Neuronal stem cell (in vitro differentiated cells): ENCODE data around the gene APRT.

Experiments
- DNase-seq: peaks from one replicate; pipeline ENCODE4 v3.0.0-alpha.2; 2013; ENCODE audit warnings: low spot score
- H2AFZ ChIP-seq: one replicate; pipeline ENCODE4 v1.6.1; 2013; ENCODE audit warnings: mild to moderate bottlenecking, low read length, inconsistent platforms
- H2AK5ac ChIP-seq: 2 replicates; pipeline ENCODE4 v1.6.1; 2013; ENCODE audit warnings: low read depth, mild to moderate bottlenecking, inconsistent platforms, low read length, moderate library complexity, mixed read lengths
- H2BK120ac ChIP-seq: 2 replicates; pipeline ENCODE4 v1.6.1; 2013; ENCODE audit warnings: low read depth, mild to moderate bottlenecking, inconsistent platforms, low read length, moderate library complexity, mixed read lengths
- H2BK12ac ChIP-seq: one replicate; pipeline ENCODE4 v1.6.1; 2013; ENCODE audit warnings: low read length, inconsistent platforms
- H2BK15ac ChIP-seq: 2 replicates; pipeline ENCODE4 v1.6.1; 2013; ENCODE audit warnings: mild to moderate bottlenecking, low read length, inconsistent platforms, mixed read lengths
- H2BK5ac ChIP-seq: one replicate; pipeline ENCODE4 v1.6.1; 2013; ENCODE audit warnings: inconsistent platforms, mild to moderate bottlenecking, low read length, moderate library complexity
- H3K14ac ChIP-seq: one replicate; pipeline ENCODE4 v1.6.1; 2013; ENCODE audit warnings: low read length, inconsistent platforms
- H3K18ac ChIP-seq: 2 replicates; pipeline ENCODE4 v1.6.1; 2013; ENCODE audit warnings: low read length, inconsistent platforms
- H3K23ac ChIP-seq: 2 replicates; pipeline ENCODE4 v1.6.1; 2013; ENCODE audit warnings: low read depth, mild to moderate bottlenecking, mixed read lengths, low read length, inconsistent platforms; ENCODE audit not compliant: poor library complexity
- H3K27ac ChIP-seq: replicated peaks from 3 replicates; pipeline ENCODE4 v1.5.1; 2013; ENCODE audit warnings: low read length, inconsistent platforms
- H3K27me3 ChIP-seq, 3 experiments: 2 replicates each; pipeline ENCODE4 v1.6.1; 2013; ENCODE audit warnings: low read length in 3 of 3, mild to moderate bottlenecking in 2 of 3, inconsistent platforms in 1 of 3, low read depth in 1 of 3, mixed read lengths in 1 of 3, moderate library complexity in 1 of 3; ENCODE audit not compliant: control insufficient read depth in 3 of 3, insufficient read depth in 3 of 3
- H3K36me3 ChIP-seq, 2 donors: replicated peaks in 1 of 2; 2 replicates each; pipeline ENCODE4 v1.6.1; 2013; ENCODE audit warnings: low read length in 2 of 2; ENCODE audit not compliant: control insufficient read depth in 2 of 2, insufficient read depth in 2 of 2
- H3K4ac ChIP-seq: 2 replicates; pipeline ENCODE4 v1.6.1; 2013; ENCODE audit warnings: inconsistent platforms, mild to moderate bottlenecking, low read length, moderate library complexity
- H3K4me1 ChIP-seq, 2 donors: 1 replicate in 1 of 2; 2 replicates in 1 of 2; pipeline ENCODE4 v1.6.1; 2013; ENCODE audit warnings: low read length in 2 of 2, low read depth in 1 of 2; ENCODE audit not compliant: control insufficient read depth in 2 of 2, insufficient read depth in 1 of 2
- H3K4me2 ChIP-seq: one replicate; pipeline ENCODE4 v1.6.1; 2013; ENCODE audit warnings: mild to moderate bottlenecking, low read length, inconsistent platforms; ENCODE audit not compliant: insufficient read depth, poor library complexity, severe bottlenecking
- H3K4me3 ChIP-seq, 2 donors: 2 replicates each; pipeline ENCODE4 v1.5.1; 2013; ENCODE audit warnings: low read length in 2 of 2, mild to moderate bottlenecking in 2 of 2, inconsistent platforms in 1 of 2, moderate library complexity in 1 of 2
- H3K79me1 ChIP-seq: one replicate; pipeline ENCODE4 v1.6.1; 2013; ENCODE audit warnings: low read depth, mild to moderate bottlenecking, inconsistent platforms, low read length, moderate library complexity
- H3K9ac ChIP-seq: one replicate; pipeline ENCODE4 v1.6.1; 2013; ENCODE audit warnings: mild to moderate bottlenecking, low read depth, low read length, inconsistent platforms; ENCODE audit not compliant: poor library complexity
- H3K9me3 ChIP-seq, 2 donors: replicated peaks in 1 of 2; 2 replicates each; pipeline versions ENCODE3 to v1.6.1; 2013; ENCODE audit warnings: low read length in 2 of 2, mild to moderate bottlenecking in 2 of 2, inconsistent platforms in 1 of 2, low read depth in 1 of 2, mixed read lengths in 1 of 2, moderate library complexity in 1 of 2; ENCODE audit not compliant: control insufficient read depth in 2 of 2, insufficient read depth in 1 of 2
- H4K8ac ChIP-seq: one replicate; pipeline ENCODE4 v1.6.1; 2013; ENCODE audit warnings: low read depth, mild to moderate bottlenecking, inconsistent platforms, low read length, moderate library complexity
- H4K91ac ChIP-seq: one replicate; pipeline ENCODE4 v1.6.1; 2013; ENCODE audit warnings: low read length, low read depth, mild to moderate bottlenecking, inconsistent platforms; ENCODE audit not compliant: poor library complexity
- WGBS, 2 donors: extraction: QIAGEN DNeasy Blood & Tissue Kit; methylation state at CpG; one replicate each; pipeline ENCODE4 v1.1.7; 2013; ENCODE audit warnings: missing lambda C conversion rate in 2 of 2, mixed read lengths in 1 of 2; ENCODE audit not compliant: insufficient read length in 2 of 2, insufficient replicate concordance in 1 of 2; ENCODE audit errors: extremely low coverage in 2 of 2; 5-methylcytosine and 5-hydroxymethylcytosine counted together

APRT gene

DNA sequence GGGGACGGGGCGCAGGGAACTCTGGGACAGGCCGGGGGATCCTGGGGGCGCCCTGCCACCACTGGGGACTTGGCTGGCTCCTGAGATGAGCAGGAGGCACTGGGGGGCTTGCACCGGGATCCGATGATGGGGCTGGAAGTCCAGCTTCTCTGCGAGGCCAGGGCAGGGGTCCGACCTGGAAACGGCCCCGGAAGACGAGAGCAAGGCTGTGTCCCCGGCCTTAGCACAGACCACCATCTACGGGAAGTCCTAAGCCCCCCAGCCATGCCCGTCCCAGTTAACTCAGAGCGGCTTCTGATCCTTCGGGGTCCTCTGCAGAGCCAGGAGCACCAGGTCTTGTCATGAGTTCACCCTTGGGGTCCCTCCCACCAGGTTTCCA is 7.6 kb downstream of the APRT start:
- Histone ChIP-seq H2BK12ac (no peak overlapping the region), H2BK5ac (peak overlapping the region; percentile 22), H3K4me1 (peaks cover 6 to 11% of the 10 kb centered on the region in 2 donors), H4K91ac (no peak overlapping the region), H3K9me3 (peaks cover under 1 to 2% of the 10 kb centered on the region in 2 donors), H2AK5ac (peak overlapping the region; percentile 96), H3K27me3 (no peaks in the 10 kb centered on the region), H4K8ac (no peak overlapping the region), H2BK120ac (no peak overlapping the region), H3K4me2 (peak overlapping the region; percentile 83), H3K14ac (peak overlapping the region; percentile 89), H3K36me3 (peaks cover 40 to 47% of the 10 kb centered on the region in 2 donors), H3K23ac (peak overlapping the region; percentile 95), H3K27ac (no peak overlapping the region), H3K4ac (no peak overlapping the region), H3K18ac (peak overlapping the region; percentile 90), H3K79me1 (peaks cover 36% of the 10 kb centered on the region), H3K9ac (peak overlapping the region; percentile 91), H2AFZ (no peak overlapping the region), H3K4me3 (peak overlapping the region; percentile 92 to 97), H2BK15ac (no peak overlapping the region)
- no CpG with 5 or more reads among the region's 16 CpGs for WGBS, 2 donors
- DNase-seq, result no peak

- H3K27ac ChIP-seq, result peak within 1 kb of the TSS; percentile 51
- no peaks in the 10 kb centered on the region for H3K27me3 ChIP-seq
- peak within 1 kb of the TSS; percentile 89 for H3K4ac ChIP-seq
- H3K4me2 ChIP-seq, result peak within 1 kb of the TSS; percentile 83
- H3K9ac ChIP-seq, result peak within 1 kb of the TSS; percentile 94
- peak within 1 kb of the TSS; percentile 92 to 97 for H3K4me3 ChIP-seq
- H2BK5ac ChIP-seq, result peak within 1 kb of the TSS; percentile 22
- H3K18ac ChIP-seq, result peak within 1 kb of the TSS; percentile 90
- no peak within 1 kb of the TSS for H2BK12ac ChIP-seq
- peak; percentile 87 for DNase-seq
- peak within 1 kb of the TSS; percentile 95 for H3K23ac ChIP-seq
- peak within 1 kb of the TSS; percentile 93 for H2AFZ ChIP-seq
- H4K91ac ChIP-seq, result no peak within 1 kb of the TSS
- no peak within 1 kb of the TSS for H2BK15ac ChIP-seq
- WGBS, 2 donors, result no CpG with 5 or more reads among the region's 98 CpGs
- no peak within 1 kb of the TSS for H2BK120ac ChIP-seq
- peak within 1 kb of the TSS; percentile 3 for H4K8ac ChIP-seq
- peaks cover 2 to 4% of the 10 kb centered on the region in 2 donors for H3K9me3 ChIP-seq
- H3K14ac ChIP-seq, result peak within 1 kb of the TSS; percentile 89
- H2AK5ac ChIP-seq, result peak within 1 kb of the TSS; percentile 96
- peaks cover 36% of the 10 kb centered on the region for H3K79me1 ChIP-seq
- peaks cover 33 to 40% of the 10 kb centered on the region in 2 donors for H3K36me3 ChIP-seq
- peaks cover 6 to 11% of the 10 kb centered on the region in 2 donors for H3K4me1 ChIP-seq
Measured at GRCh38 chr16:88803264-88803987, 8.3 kb downstream of the APRT start, which contains the start of gene CDT1. Gene CDT1 (plus strand): TSS chr16:88803789. CDS start chr16:88803832, 43 bp downstream.

DNA sequence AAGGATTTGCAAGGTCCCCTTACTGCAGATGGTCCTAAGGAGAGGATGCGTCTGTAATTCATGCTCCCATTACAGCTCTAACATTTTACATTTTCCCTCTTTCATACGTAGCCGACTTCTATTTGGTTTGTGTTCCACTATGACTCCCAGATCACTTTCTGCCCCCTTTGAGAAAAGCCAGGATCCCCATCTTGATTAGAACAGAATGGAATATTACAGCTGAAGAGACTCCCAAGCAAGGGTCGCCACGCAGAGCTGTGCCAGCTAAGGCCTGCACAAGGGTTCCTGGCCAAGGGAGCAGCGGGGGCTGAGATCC is 11.5 kb downstream of the APRT start:
- Histone ChIP-seq H2AK5ac (no peak overlapping the region), H3K4me1 (peaks cover 6 to 11% of the 10 kb centered on the region in 2 donors), H3K27me3 (no peaks in the 10 kb centered on the region), H3K23ac (no peak overlapping the region), H3K9me3 (peaks cover 2% of the 10 kb centered on the region in 2 donors), H3K14ac (no peak overlapping the region), H4K8ac (no peak overlapping the region), H3K4me2 (no peak overlapping the region), H2BK120ac (no peak overlapping the region), H3K27ac (no peak overlapping the region), H2AFZ (no peak overlapping the region), H2BK5ac (no peak overlapping the region), H3K9ac (no peak overlapping the region), H4K91ac (no peak overlapping the region), H3K18ac (no peak overlapping the region), H2BK15ac (no peak overlapping the region), H3K79me1 (peaks cover 13% of the 10 kb centered on the region), H3K4me3 (no peak overlapping the region), H3K4ac (no peak overlapping the region), H3K36me3 (peaks cover 6 to 9% of the 10 kb centered on the region in 2 donors), H2BK12ac (no peak overlapping the region)
- WGBS, 2 donors, result no CpG with 5 or more reads among the region's 6 CpGs
- no peak for DNase-seq

GRCh38 chr16:88799569-88800276 is 12.0 kb downstream of the APRT start:
- no peak for DNase-seq
- Histone ChIP-seq H3K23ac (no peak overlapping the region), H2AK5ac (peak overlapping the region; percentile 20), H2BK120ac (no peak overlapping the region), H3K4me3 (no peak overlapping the region), H2BK15ac (peak overlapping the region; percentile 49), H3K14ac (no peak overlapping the region), H2BK12ac (no peak overlapping the region), H3K36me3 (peaks cover 2 to 3% of the 10 kb centered on the region in 2 donors), H3K4ac (no peak overlapping the region), H3K9ac (peak overlapping the region; percentile 51), H3K27ac (no peak overlapping the region), H3K4me1 (peaks cover 2 to 7% of the 10 kb centered on the region in 2 donors), H3K18ac (no peak overlapping the region), H3K27me3 (no peaks in the 10 kb centered on the region), H4K8ac (no peak overlapping the region), H3K9me3 (peaks cover 2% of the 10 kb centered on the region in 2 donors), H3K79me1 (peaks cover 9% of the 10 kb centered on the region), H4K91ac (no peak overlapping the region), H3K4me2 (no peak overlapping the region), H2AFZ (no peak overlapping the region), H2BK5ac (peak overlapping the region; percentile 54)
- no CpG with 5 or more reads among the region's 17 CpGs for WGBS, 2 donors
